Measurements from ENCODE around the gene ANKFN1.

GRCh38 chr17:56316604-56317003 lies 163.3 kb downstream of the ANKFN1 start:
- TF ChIP-seq POLR2A (IDR thresholded peaks at IDR 0.05), result no peak
- TF ChIP-seq CTCF (IDR thresholded peaks at IDR 0.05), result no peak
